Measurements from ENCODE around the gene ZNF837.
"Not testable (repeated sequence)": the region's sequence is repeated elsewhere in the genome, so short reads cannot be mapped to it uniquely, and the experiment has no call there.

Gene ZNF837

DNA sequence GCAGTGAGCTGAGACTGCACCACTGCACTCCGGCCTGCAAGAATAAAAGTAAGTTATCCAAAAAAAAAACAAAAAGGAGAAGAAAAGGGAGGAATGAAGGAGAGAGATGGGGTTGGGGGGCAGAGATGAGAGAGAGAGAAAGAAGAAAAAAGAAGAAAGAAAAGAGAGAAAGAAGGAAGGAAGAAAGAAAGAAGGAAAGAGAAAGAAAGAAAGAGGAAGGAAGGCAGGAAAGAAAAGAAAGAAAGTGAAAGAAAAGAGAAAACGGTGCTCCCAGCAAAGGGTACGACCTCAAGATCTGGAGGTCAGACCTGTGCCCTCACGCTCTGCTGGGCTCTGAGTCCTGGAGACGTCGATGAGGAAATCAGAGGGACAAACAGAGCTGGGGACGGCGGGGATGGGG, 31.2 kb downstream of the ZNF837 start:
- DNase-seq: no peak

DNA sequence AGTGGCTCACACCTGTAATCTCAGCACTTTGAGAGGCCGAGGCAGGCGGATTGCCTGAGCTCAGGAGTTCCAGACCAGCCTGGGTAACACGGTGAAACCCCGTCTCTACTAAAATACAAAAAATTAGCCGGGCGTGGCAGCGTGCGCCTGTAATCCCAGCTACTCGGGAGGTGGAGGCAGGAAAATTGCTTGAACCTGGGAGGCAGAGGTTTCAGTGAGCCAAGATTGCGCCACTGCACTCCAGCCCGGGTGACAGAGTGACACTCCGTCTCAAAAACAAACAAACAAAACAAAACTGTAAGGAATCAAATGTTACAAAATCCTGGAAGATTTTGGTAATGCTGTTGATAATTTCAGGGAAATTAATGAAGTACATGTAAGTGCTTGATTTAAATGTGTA, 32.8 kb downstream of the ZNF837 start:
- DNase-seq: not testable (repeated sequence)

GRCh38 chr19:58346961-58347929, 33.6 kb downstream of the ZNF837 start:
- peak in 1 of 2 experiments; percentile 25 for DNase-seq

DNA sequence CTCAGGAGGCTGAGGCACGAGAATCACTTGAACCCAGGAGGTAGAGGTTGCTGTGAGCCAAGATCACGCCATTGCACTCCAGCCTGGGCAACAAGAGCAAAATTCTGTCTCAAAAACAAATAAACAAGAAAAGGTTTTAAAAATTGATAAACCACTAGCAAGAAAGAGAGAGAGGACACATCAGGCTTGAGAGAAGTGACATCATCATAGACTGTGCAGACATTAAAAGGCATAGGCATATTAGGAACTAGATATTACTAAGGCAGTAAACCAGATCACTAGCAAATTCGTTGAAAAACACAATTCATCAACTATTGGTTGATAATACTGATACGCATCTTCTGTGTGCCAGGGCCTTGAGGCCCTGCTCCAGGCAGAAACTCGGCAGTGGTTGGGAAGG, 35.3 kb downstream of the ZNF837 start:
- no peak for DNase-seq

DNA sequence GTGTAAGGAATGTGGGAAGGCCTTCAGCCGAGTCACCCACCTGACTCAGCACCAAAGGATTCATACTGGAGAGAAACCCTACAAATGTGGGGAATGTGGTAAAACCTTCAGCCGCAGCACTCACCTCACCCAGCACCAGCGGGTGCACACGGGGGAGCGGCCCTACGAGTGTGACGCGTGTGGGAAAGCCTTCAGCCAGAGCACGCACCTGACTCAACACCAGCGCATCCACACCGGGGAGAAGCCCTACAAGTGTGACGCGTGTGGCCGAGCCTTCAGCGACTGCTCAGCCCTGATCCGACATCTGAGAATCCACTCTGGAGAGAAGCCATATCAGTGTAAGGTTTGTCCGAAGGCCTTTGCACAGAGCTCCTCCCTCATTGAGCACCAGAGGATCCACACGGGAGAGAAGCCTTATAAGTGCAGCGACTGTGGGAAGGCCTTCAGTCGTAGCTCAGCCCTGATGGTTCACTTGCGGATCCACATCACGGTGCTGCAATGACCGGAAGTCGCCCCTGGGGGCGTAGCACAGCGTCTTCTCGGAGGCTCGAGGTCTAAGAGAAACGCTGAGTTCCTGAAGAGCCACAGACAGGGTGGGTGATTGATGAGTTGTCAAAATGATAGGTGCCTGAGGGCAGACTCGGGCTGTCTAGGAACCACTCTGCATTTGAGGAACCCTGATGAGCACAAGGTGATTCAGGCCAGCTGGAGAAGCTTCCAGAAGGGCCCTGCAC, 41.8 kb downstream of the ZNF837 start:
- no peak for DNase-seq

GRCh38 chr19:58338336-58338735, 42.5 kb downstream of the ZNF837 start:
- DNase-seq: no peak

- DNase-seq: no peak
Measured at GRCh38 chr19:58336820-58337219, 44.0 kb downstream of the ZNF837 start.

DNA sequence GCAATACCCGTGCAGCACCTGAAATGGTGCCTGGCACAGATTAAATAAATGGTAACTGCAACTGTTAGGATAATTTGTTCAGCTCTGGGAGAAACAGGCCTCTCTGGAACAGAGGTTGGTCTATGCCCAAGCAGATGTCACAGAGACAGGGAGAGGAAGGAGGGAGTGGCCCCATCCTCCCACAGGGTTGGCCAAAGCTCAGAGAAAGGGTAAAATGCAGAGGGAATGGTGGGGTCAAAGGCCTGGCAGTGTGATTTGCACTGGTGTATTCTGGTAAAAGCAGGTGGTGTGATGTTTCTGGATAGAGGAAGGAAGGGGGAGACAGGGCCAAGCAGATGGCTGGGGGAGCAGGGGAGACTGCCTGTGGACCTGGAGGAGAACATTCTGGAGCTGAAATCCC, 44.6 kb downstream of the ZNF837 start:
- DNase-seq: no peak

DNA sequence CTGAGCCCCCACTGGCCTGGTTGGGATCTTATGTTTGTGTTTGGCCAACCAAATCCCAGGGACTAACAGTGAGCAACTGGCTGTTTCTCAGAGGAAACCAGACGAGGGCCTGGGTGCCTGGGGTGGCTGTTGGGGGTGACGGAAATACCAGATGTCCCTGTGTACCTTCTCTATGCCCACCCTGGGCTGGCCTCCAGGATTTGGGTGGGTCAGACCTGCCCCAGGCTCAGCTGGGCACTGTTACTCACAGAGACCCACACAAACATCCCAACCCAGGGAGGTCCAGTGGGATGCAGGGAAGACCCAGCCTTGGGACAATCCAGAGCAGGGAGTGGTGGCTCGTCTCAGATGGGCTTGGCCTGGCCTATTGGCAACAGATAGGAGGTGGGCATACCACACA, 45.2 kb downstream of the ZNF837 start:
- DNase-seq: no peak

DNA sequence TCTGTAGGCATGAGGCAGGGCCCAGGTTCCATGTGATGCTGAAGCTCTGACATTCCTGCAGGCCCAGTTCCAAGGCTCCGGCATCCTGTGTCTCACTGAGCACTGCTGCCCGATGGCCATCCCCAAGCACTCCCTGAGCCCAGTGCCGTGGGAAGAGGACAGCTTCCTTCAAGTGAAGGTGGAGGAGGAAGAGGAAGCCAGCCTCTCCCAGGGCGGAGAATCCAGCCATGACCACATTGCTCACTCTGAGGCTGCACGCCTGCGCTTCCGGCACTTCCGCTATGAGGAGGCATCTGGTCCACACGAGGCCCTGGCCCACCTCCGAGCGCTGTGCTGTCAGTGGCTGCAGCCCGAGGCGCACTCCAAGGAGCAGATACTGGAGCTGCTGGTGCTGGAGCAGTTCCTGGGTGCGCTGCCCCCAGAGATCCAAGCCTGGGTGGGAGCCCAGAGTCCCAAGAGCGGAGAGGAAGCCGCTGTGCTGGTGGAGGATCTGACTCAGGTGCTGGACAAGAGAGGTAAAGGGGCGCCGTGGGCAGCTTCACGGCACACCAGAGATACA, 46.1 kb downstream of the ZNF837 start:
- DNase-seq: no peak

DNA sequence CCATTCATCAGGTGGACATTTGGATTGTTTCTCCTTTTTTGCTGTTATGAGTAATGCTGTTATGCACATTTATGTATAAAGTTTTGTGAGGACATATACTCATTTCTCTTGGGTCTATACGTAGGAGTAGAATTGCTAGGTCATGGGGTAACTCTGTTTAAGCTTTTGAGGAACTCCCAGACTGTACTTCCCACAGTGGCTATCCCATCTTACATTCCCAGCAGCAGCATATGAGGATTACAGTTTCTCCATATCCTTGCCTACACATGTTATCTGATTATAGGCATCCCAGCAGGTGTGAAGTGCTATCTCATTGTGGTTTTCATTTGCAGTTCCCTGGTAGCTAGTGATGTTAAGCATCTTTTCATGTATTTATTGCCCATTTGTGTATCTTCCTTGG, 48.1 kb downstream of the ZNF837 start:
- DNase-seq: no peak

GRCh38 chr19:58330458-58330857, 50.4 kb downstream of the ZNF837 start:
- no peak for DNase-seq

DNA sequence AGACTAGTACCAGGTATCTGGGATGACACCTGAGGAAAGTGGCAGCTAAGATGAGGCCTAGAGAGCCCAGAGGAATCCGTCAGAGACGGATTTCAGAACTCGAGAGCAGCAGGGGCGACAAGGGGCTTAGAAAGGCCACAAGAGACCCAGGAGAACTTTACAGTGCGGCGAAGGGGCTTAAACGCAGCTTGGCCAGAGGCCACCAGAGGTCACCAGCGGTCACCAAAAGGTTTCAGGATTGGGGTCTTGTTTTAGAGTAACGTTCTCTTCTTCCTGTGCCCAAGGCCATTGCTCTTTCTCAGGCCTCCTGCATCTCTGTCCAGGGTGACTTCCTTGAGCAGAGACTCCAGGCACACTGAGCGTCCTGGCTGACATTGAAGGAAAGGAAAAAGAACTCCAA, 51.8 kb downstream of the ZNF837 start:
- DNase-seq: no peak

DNA sequence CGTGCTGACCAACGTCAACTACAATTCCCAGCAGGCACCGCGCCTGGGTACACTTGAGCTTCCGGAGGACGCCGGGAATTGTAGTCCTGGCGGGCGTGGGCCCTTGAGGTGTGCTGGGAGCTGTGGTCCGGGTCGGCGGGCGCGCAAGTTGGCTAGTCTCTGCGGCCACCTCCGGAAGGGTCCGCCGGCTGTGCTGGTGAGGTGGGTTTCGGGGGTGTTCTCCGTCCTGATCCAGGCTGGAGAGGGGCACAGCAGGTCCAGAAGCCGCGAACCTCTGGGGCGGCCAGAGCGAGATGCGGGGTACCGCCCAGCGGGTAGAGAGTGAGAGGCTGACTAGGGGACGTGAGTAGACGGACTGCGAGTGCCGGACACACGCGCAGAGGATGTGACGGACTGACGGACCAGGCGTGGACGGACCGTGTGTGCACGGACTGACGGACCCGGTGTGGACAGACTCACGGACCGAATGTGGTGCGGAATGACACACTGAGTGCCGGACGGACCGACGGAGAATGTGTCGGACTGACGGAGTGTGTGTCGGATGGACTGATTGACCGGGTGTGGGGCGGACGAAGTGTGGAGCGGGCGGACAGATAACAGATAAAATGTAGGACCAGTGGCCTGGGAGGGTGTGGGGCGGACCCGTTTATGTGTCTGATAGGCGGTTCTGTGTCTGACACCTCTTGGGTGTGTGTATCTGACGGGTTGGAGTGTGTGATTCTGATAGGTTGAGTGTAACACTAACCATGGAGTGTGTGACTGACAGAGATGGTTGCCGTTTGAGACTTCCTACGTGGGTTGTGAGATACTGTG, 53.7 kb downstream of the ZNF837 start, which contains the start of gene ZSCAN22:
Gene ZSCAN22 (plus strand): TSS at position 81 of the 813 bp plus-strand sequence. CDS start 7,809 bp downstream, outside the sequence.
- peak; percentile 93 to 98 for DNase-seq

- no peak for DNase-seq
Measured at GRCh38 chr19:58326501-58326913, 54.3 kb downstream of the ZNF837 start.

DNA sequence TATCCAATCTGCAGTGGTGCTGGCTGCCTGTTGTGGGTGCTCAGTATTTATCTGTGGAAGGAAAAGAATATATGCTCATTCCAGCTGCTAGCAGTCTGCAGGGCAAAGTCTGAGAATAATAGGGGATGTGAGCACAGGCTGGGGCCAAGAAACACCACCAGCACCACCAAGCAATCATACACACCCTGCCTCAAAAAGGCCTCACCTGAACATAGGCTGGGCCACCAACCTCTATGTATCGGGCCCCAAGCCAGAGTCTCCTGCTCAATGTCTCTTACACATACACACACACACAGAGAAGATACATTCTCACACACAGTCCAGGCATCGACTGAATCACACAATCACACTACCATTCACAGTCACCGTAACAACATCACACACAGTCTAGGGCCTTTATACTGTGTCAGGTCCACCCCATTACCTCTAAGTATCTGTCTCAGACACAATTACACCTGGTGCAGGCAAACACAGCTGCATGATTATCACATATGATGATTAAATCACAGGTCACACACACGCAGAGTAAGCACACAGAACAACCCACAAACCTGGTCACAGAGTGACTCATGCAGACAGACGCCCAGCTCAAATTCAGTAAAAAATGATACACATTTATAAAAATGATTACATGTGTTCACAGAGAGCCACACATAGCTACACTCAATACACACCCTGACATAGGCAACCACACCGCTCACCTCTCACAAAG, 55.4 kb downstream of the ZNF837 start:
- no peak for DNase-seq

DNA sequence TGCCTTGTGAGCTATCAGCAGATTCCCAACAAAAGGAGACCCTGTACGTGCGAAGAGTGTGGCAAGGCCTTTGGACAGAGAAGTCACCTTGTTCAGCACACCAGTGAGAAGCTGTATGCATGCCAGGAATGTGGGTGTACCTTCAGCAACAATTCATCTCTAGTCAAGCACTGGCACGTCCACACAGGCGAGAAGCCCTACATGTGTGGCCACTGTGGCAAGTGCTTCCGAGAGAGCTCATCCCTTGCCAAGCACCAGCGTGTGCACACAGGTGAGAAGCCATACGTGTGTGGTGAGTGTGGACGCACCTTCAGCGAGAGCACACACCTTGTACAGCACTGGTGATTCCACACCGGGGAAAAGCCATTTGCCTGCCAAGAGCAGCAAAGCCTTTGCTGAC, 61.6 kb downstream of the ZNF837 start:
- DNase-seq: no peak

GRCh38 chr19:58318297-58318696, 62.5 kb downstream of the ZNF837 start:
- DNase-seq: no peak

Data from SHP77 (cell line).